Loucy (cell line): Measurements from ENCODE around the gene LDB3.

ENCODE experiments used
- H2AFZ ChIP-seq: fragments of 200-600 bp; sonication (generic); 2 replicates; pipeline ENCODE4 v1.6.0; 2016; ENCODE audit warnings: antibody characterized with exemption, mild to moderate bottlenecking, low read length, moderate library complexity
- H3F3A ChIP-seq: fragments of 200-600 bp; 2 replicates; pipeline ENCODE4 v1.6.0; 2016; ENCODE audit warnings: antibody characterized with exemption, low read depth, mild to moderate bottlenecking
- H3K27me3 ChIP-seq: fragments of 200-600 bp; sonication (generic); 2 replicates; pipeline ENCODE4 v1.6.1; 2014; ENCODE audit warnings: low read length, mild to moderate bottlenecking; ENCODE audit not compliant: insufficient read depth, poor library complexity, severe bottlenecking
- H3K36me3 ChIP-seq: fragments of 200-600 bp; sonication (generic); 2 replicates; pipeline ENCODE4 v1.6.1; 2016; ENCODE audit warnings: low read length; ENCODE audit not compliant: insufficient read depth
- H3K4me1 ChIP-seq: fragments of 200-600 bp; sonication (generic); 2 replicates; pipeline ENCODE4 v1.5.1; 2014; ENCODE audit warnings: low read length, mild to moderate bottlenecking; ENCODE audit not compliant: insufficient read depth, poor library complexity, severe bottlenecking
- H3K4me2 ChIP-seq: fragments of 200-600 bp; sonication (generic); 2 replicates; pipeline ENCODE4 v1.6.0; 2014; ENCODE audit warnings: antibody characterized with exemption, low read length, low read depth, mild to moderate bottlenecking; ENCODE audit not compliant: poor library complexity, severe bottlenecking
- H3K4me3 ChIP-seq: fragments of 200-600 bp; sonication (generic); 2 replicates; pipeline ENCODE4 v1.5.1; 2014; ENCODE audit warnings: low read length, mild to moderate bottlenecking, mixed read lengths; ENCODE audit not compliant: poor library complexity, severe bottlenecking
- H3K79me2 ChIP-seq: fragments of 200-600 bp; sonication (generic); 2 replicates; pipeline ENCODE4 v1.6.1; 2014; ENCODE audit warnings: low read length; ENCODE audit not compliant: insufficient read depth
- H3K9ac ChIP-seq: fragments of 200-600 bp; sonication (generic); 2 replicates; pipeline ENCODE4 v1.6.0; 2014; ENCODE audit warnings: mild to moderate bottlenecking, low read depth, low read length, moderate library complexity; ENCODE audit not compliant: poor library complexity, severe bottlenecking
- H3K9me2 ChIP-seq: fragments of 200-600 bp; sonication (generic); replicated peaks from 2 replicates; pipeline ENCODE4 v1.6.1; 2016; ENCODE audit warnings: low read depth, low read length, mixed read lengths
- H3K9me3 ChIP-seq: fragments of 200-600 bp; sonication (generic); 2 replicates; pipeline ENCODE4 v1.6.1; 2014; ENCODE audit warnings: mild to moderate bottlenecking, antibody characterized with exemption, low read length, low read depth; ENCODE audit not compliant: insufficient read depth
- H4K20me1 ChIP-seq: fragments of 200-600 bp; sonication (generic); 2 replicates; pipeline ENCODE4 v1.6.0; 2014; ENCODE audit warnings: antibody characterized with exemption, low read length, mild to moderate bottlenecking; ENCODE audit not compliant: insufficient read depth, poor library complexity, severe bottlenecking
- CTCF ChIP-seq: fragments of 200-600 bp; sonication (generic); conservative IDR thresholded peaks from 2 replicates; pipeline ENCODE4 v1.5.1; 2014; ENCODE audit warnings: mild to moderate bottlenecking, antibody characterized with exemption, low read length
- EZH2phosphoT487 ChIP-seq: fragments of 200-600 bp; IDR thresholded peaks from 2 replicates; pipeline ENCODE4 v1.6.1; 2018; ENCODE audit warnings: antibody characterized with exemption, mild to moderate bottlenecking, moderate library complexity, borderline replicate concordance

LDB3 gene

GRCh38 chr10:86636311-86636710, 32.0 kb upstream of the LDB3 start:
- H3K4me2 ChIP-seq = no peak overlapping the region
- no peaks in the 10 kb centered on the region for H3K79me2 ChIP-seq
- H3K9ac ChIP-seq = no peak overlapping the region
- no peaks in the 10 kb centered on the region for H3K36me3 ChIP-seq
- H2AFZ ChIP-seq = no peak overlapping the region
- no peaks in the 10 kb centered on the region for H3K4me1 ChIP-seq
- no peaks in the 10 kb centered on the region for H3F3A ChIP-seq
- TF ChIP-seq EZH2phosphoT487 (no peak), CTCF (no peak)
- no peaks in the 10 kb centered on the region for H3K9me2 ChIP-seq
- no peak overlapping the region for H3K4me3 ChIP-seq
- no peaks in the 10 kb centered on the region for H3K9me3 ChIP-seq
- H3K27me3 ChIP-seq = no peaks in the 10 kb centered on the region
- no peaks in the 10 kb centered on the region for H4K20me1 ChIP-seq

GRCh38 chr10:86642021-86642420, 26.3 kb upstream of the LDB3 start:
- Histone ChIP-seq H3K4me3 (no peak overlapping the region), H3K4me1 (no peaks in the 10 kb centered on the region), H3K4me2 (no peak overlapping the region), H3K9me2 (no peaks in the 10 kb centered on the region), H3K9me3 (no peaks in the 10 kb centered on the region), H3F3A (no peaks in the 10 kb centered on the region), H3K9ac (no peak overlapping the region), H3K36me3 (no peaks in the 10 kb centered on the region), H2AFZ (no peak overlapping the region), H3K79me2 (no peaks in the 10 kb centered on the region), H3K27me3 (no peaks in the 10 kb centered on the region), H4K20me1 (no peaks in the 10 kb centered on the region)
- TF ChIP-seq CTCF = no peak
- TF ChIP-seq EZH2phosphoT487 = no peak

DNA sequence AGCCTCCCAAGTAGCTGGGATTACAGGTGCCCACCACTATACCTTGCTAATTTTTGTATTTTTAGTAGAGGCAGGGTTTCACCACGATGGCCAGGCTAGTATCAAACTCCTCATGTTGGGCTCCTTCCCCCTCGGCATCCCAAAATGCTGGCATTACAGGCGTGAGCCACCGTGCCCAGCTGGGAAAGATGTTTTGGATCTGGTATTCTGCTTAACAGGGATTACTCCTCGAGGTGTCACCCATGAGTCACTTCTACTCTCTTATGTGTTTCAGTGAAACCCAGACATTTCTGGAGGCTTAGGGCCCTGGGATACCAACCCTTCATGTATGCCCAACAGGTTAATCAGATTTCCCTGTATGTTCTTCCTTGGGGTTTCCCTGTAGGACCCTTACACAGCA, 25.8 kb upstream of the LDB3 start:
- Histone ChIP-seq H3K9ac (no peak overlapping the region), H3K36me3 (no peaks in the 10 kb centered on the region), H2AFZ (no peak overlapping the region), H4K20me1 (no peaks in the 10 kb centered on the region), H3K79me2 (no peaks in the 10 kb centered on the region), H3K9me3 (no peaks in the 10 kb centered on the region), H3K27me3 (no peaks in the 10 kb centered on the region), H3K4me1 (no peaks in the 10 kb centered on the region), H3K9me2 (no peaks in the 10 kb centered on the region), H3K4me2 (no peak overlapping the region), H3K4me3 (no peak overlapping the region), H3F3A (no peaks in the 10 kb centered on the region)
- TF ChIP-seq EZH2phosphoT487 (no peak), CTCF (no peak)
